Sigmoid colon (tissue), 4 donors: ENCODE results near the gene EPSTI1.

ENCODE experiments used
- EP300 ChIP-seq, 4 donors: sonication (generic); formaldehyde crosslinking; IDR thresholded peaks; one replicate each; pipeline ENCODE4 v1.6.1; 2017; ENCODE audit warnings: antibody characterized with exemption in 4 of 4
- POLR2A ChIP-seq, 2 donors: fragments of 450-650 bp; IDR thresholded peaks; one replicate each; pipeline ENCODE4 v1.6.1; 2016; ENCODE audit warnings: antibody characterized with exemption in 2 of 2, mild to moderate bottlenecking in 2 of 2, moderate library complexity in 2 of 2

DNA sequence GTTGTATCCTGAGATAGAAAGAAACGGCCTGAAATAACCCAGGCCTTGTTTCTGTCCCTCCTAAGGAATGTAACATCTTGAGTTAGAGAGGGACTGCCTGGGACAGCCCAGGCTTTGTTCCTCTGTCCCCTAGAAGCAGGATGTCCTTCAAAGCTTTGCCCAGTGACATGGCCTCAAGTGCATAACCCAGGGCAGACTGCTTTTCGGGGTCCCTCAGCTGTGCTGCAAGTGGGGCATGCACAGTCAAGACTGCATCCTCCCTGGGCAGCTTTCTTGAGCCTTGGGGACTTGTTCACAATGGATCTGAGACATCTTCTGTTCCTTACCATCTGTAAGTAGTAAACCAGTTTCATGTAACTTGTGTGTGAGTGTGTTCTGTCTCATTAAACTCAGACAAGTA lies 7.5 kb upstream of the EPSTI1 start:
- TF ChIP-seq POLR2A (IDR thresholded peaks at IDR 0.05) (no peak), EP300 (IDR thresholded peaks at IDR 0.05) (no peak)
